HEK293T (cell line): ENCODE results near the gene NPIPB6.

ENCODE experiments used
- ELF4 ChIP-seq: fragments of 450-650 bp; IDR thresholded peaks from 2 replicates; pipeline ENCODE4 v1.6.1; 2017; ENCODE audit warnings: antibody characterized with exemption
- LEF1 ChIP-seq: fragments of 450-650 bp; IDR thresholded peaks from 2 replicates; pipeline ENCODE4 v1.6.1; 2017; ENCODE audit warnings: mild to moderate bottlenecking, borderline replicate concordance
- SP1 ChIP-seq: fragments of 450-650 bp; IDR thresholded peaks from 2 replicates; pipeline ENCODE4 v1.6.1; 2017
- SUZ12 ChIP-seq: fragments of 450-650 bp; IDR thresholded peaks from 2 replicates; pipeline ENCODE4 v1.6.1; 2016; ENCODE audit warnings: mild to moderate bottlenecking
- TARDBP ChIP-seq: fragments of 450-650 bp; IDR thresholded peaks from 2 replicates; pipeline ENCODE4 v1.6.1; 2016
- ZNF384 ChIP-seq: fragments of 450-650 bp; IDR thresholded peaks from 2 replicates; pipeline ENCODE4 v1.6.1; 2016

DNA sequence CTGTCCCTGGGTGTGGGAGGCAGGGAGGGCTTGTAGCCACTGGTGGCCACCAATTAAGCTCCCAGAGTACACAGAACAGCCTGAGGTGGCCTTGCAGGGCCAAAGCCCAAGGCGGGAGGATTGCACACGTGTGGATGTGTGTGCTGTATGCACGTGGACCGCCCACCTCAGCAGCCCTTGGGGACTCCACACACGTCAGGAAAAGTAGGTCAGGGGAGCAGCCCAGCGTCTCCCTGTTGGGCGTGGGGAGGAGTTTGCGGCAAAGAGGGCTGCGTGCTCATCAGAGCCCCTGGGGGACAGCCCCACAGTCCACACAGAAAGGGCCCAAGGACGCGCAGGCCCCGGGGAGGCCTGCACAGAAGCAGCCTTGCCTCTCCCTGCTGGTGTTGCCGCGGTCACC, 51.4 kb downstream of the NPIPB6 start:
- TF ChIP-seq SUZ12 (no peak), ELF4 (no peak), LEF1 (no peak), ZNF384 (no peak), TARDBP (no peak), SP1 (no peak)
